H9 (cell line): ENCODE data around the gene RIOK2. TPM values are rescaled to one million over a fixed set of nuclear protein-coding genes. Genes with fewer than 3 reads are reported as not detected.

Experiments used
- DNase-seq: peaks from one replicate; pipeline ENCODE4 v3.0.0-alpha.2; 2017
- H2AFZ ChIP-seq: one replicate; pipeline ENCODE4 v1.6.1; 2013; ENCODE audit warnings: mild to moderate bottlenecking, low read length, control low read depth, moderate library complexity
- H2AK5ac ChIP-seq: 2 replicates; pipeline ENCODE4 v1.6.1; 2013; ENCODE audit warnings: low read length, control low read depth, mixed read lengths; ENCODE audit not compliant: insufficient read length
- H2BK120ac ChIP-seq: one replicate; pipeline ENCODE4 v1.6.1; 2013; ENCODE audit warnings: low read depth, mild to moderate bottlenecking, low read length, control low read depth, inconsistent platforms; ENCODE audit not compliant: poor library complexity, severe bottlenecking
- H2BK12ac ChIP-seq: 2 replicates; pipeline ENCODE4 v1.6.1; 2013; ENCODE audit warnings: low read length, control low read depth, mixed read lengths, low read depth; ENCODE audit not compliant: insufficient read length
- H2BK15ac ChIP-seq: 2 replicates; pipeline ENCODE4 v1.6.1; 2013; ENCODE audit warnings: low read depth, low read length, control low read depth
- H2BK20ac ChIP-seq: one replicate; pipeline ENCODE4 v1.6.1; 2013; ENCODE audit warnings: low read depth, mild to moderate bottlenecking, low read length, control low read depth, inconsistent platforms; ENCODE audit not compliant: poor library complexity, severe bottlenecking
- H2BK5ac ChIP-seq: 2 replicates; pipeline ENCODE4 v1.6.1; 2013; ENCODE audit warnings: low read length, control low read depth, mixed read lengths; ENCODE audit not compliant: insufficient read length
- H3K14ac ChIP-seq: 2 replicates; pipeline ENCODE4 v1.6.1; 2013; ENCODE audit warnings: low read length, control low read depth; ENCODE audit not compliant: insufficient read depth
- H3K18ac ChIP-seq: 2 replicates; pipeline ENCODE4 v1.6.1; 2013; ENCODE audit warnings: low read depth, mild to moderate bottlenecking, mixed read lengths, low read length, control low read depth; ENCODE audit not compliant: insufficient read length
- H3K23ac ChIP-seq: 2 replicates; pipeline ENCODE4 v1.6.1; 2013; ENCODE audit warnings: low read length, control low read depth, mixed read lengths, low read depth; ENCODE audit not compliant: insufficient read length
- H3K23me2 ChIP-seq: 2 replicates; pipeline ENCODE4 v1.6.1; 2013; ENCODE audit warnings: low read depth, mild to moderate bottlenecking, mixed read lengths, low read length, control low read depth; ENCODE audit not compliant: insufficient read length, poor library complexity, severe bottlenecking
- H3K27ac ChIP-seq: 2 replicates; pipeline ENCODE4 v1.5.1; 2013; ENCODE audit warnings: low read length, control low read depth, mixed read lengths, low read depth; ENCODE audit not compliant: insufficient read length
- H3K27me3 ChIP-seq: 2 replicates; pipeline ENCODE4 v1.6.1; 2013; ENCODE audit warnings: low read length, control low read depth, inconsistent platforms; ENCODE audit not compliant: insufficient read depth
- H3K4ac ChIP-seq: 2 replicates; pipeline ENCODE4 v1.6.1; 2013; ENCODE audit warnings: low read depth, mild to moderate bottlenecking, control low read depth, inconsistent platforms, low read length, moderate library complexity
- H3K4me1 ChIP-seq: 2 replicates; pipeline ENCODE4 v1.6.1; 2013; ENCODE audit warnings: low read length, control low read depth, inconsistent platforms; ENCODE audit not compliant: insufficient read depth
- H3K4me2 ChIP-seq: 2 replicates; pipeline ENCODE4 v1.6.1; 2013; ENCODE audit warnings: low read length, control low read depth, mixed read lengths; ENCODE audit not compliant: insufficient read length, insufficient read depth
- H3K56ac ChIP-seq: 2 replicates; pipeline ENCODE4 v1.6.1; 2013; ENCODE audit warnings: low read depth, mild to moderate bottlenecking, mixed read lengths, low read length, control low read depth; ENCODE audit not compliant: insufficient read length
- H3K79me1 ChIP-seq: 2 replicates; pipeline ENCODE4 v1.6.1; 2013; ENCODE audit warnings: low read depth, mild to moderate bottlenecking, moderate library complexity, low read length, control low read depth, inconsistent platforms; ENCODE audit not compliant: insufficient read depth, poor library complexity, severe bottlenecking
- H3K79me2 ChIP-seq: 2 replicates; pipeline ENCODE4 v1.6.1; 2013; ENCODE audit warnings: low read length, control low read depth, inconsistent platforms; ENCODE audit not compliant: insufficient read depth
- H3K9ac ChIP-seq: 2 replicates; pipeline ENCODE4 v1.6.1; 2013; ENCODE audit warnings: low read length, control low read depth, mixed read lengths; ENCODE audit not compliant: insufficient read length; ENCODE audit errors: extremely low read depth
- H3K9me3 ChIP-seq: one replicate; pipeline ENCODE4 v1.6.1; 2013; ENCODE audit warnings: low read depth, low read length, inconsistent platforms; ENCODE audit not compliant: control insufficient read depth
- H3T11ph ChIP-seq: one replicate; pipeline ENCODE4 v1.6.1; 2013; ENCODE audit warnings: mild to moderate bottlenecking, low read length, control low read depth, inconsistent platforms
- H4K20me1 ChIP-seq: one replicate; pipeline ENCODE4 v1.6.1; 2013; ENCODE audit not compliant: control insufficient read depth, insufficient read length, insufficient read depth
- H4K5ac ChIP-seq: 2 replicates; pipeline ENCODE4 v1.6.1; 2013; ENCODE audit warnings: low read depth, mild to moderate bottlenecking, mixed read lengths, low read length, control low read depth; ENCODE audit not compliant: insufficient read length
- H4K8ac ChIP-seq: replicated peaks from 2 replicates; pipeline ENCODE4 v1.6.1; 2013; ENCODE audit warnings: low read length, control low read depth, mixed read lengths, low read depth; ENCODE audit not compliant: insufficient read length
- H4K91ac ChIP-seq: 2 replicates; pipeline ENCODE4 v1.6.1; 2013; ENCODE audit warnings: low read depth, mild to moderate bottlenecking, moderate library complexity, mixed read lengths, low read length, control low read depth; ENCODE audit not compliant: insufficient read length
- H3K27ac Mint-ChIP-seq, 3 experiments: 2 replicates in 2 of 3; 3 replicates in 1 of 3; pipeline ENCODE4 v1.8.0; 2020 to 2021; ENCODE audit warnings: mixed read lengths in 3 of 3, mild to moderate bottlenecking in 1 of 3, moderate library complexity in 1 of 3
- H3K27me3 Mint-ChIP-seq: 2 replicates; pipeline ENCODE4 v1.8.0; 2021; ENCODE audit warnings: low read depth, mild to moderate bottlenecking, moderate library complexity, mixed read lengths
- H3K36me3 Mint-ChIP-seq, 3 experiments: 2 replicates in 2 of 3; 3 replicates in 1 of 3; pipeline ENCODE4 v1.8.0; 2020 to 2021; ENCODE audit warnings: low read depth in 3 of 3, mixed read lengths in 3 of 3; ENCODE audit not compliant: insufficient read depth in 1 of 3
- H3K4me1 Mint-ChIP-seq, 2 experiments: 2 replicates each; pipeline ENCODE4 v1.8.0; 2020; ENCODE audit warnings: mixed read lengths in 2 of 2
- H3K4me3 Mint-ChIP-seq, 2 experiments: 2 replicates in 1 of 2; 3 replicates in 1 of 2; pipeline ENCODE4 v1.8.0; 2020 to 2021; ENCODE audit warnings: mild to moderate bottlenecking in 2 of 2, mixed read lengths in 2 of 2, moderate library complexity in 1 of 2
- H3K9me3 Mint-ChIP-seq, 2 experiments: 2 replicates in 1 of 2; 3 replicates in 1 of 2; pipeline ENCODE4 v1.8.0; 2020; ENCODE audit warnings: mild to moderate bottlenecking in 2 of 2, mixed read lengths in 2 of 2, moderate library complexity in 1 of 2
- CTCF ChIP-seq: fragments of 200-600 bp; sonication (generic); conservative IDR thresholded peaks from 3 replicates; pipeline ENCODE4 v1.8.0; 2021; ENCODE audit warnings: antibody characterized with exemption, mild to moderate bottlenecking
- WGBS: extraction: QIAGEN DNeasy Blood & Tissue Kit; methylation state at CpG from one replicate; pipeline ENCODE4 v1.1.7; 2013; ENCODE audit warnings: missing lambda C conversion rate, low lambda C conversion rate, mixed read lengths; ENCODE audit not compliant: insufficient read length; ENCODE audit errors: extremely low coverage; 5-methylcytosine and 5-hydroxymethylcytosine counted together
- total RNA-seq: library from RNA; stranded (reverse); gene quantifications from 2 replicates; pipeline ENCODE4 v1.2.1, GENCODE V29; 2021

The RIOK2 gene
- total RNA-seq, 1 experiment from 2014 or later, result 39.5 TPM

GRCh38 chr5:97193355-97193688 lies 10.3 kb upstream of the RIOK2 start:
- H3K4me3 Mint-ChIP-seq, result no peak overlapping the region

More at GRCh38 chr5:97193355-97193688, 10.3 kb upstream of the RIOK2 start:
- Mint-ChIP-seq H3K4me1 (peaks cover 11 to 16% of the 10 kb centered on the region in 2 experiments), H3K36me3 (no peaks in the 10 kb centered on the region; a peak in 1 of 7 replicates), H3K9me3 (peaks cover 0 to 5% of the 10 kb centered on the region in 2 experiments; a peak in 3 of 5 replicates), H3K27me3 (no peaks in the 10 kb centered on the region), H3K27ac (peak overlapping the region in 1 of 3 experiments; percentile 61; a peak in 2 of 7 replicates)
- 0 out of 2 replicates have a peak overlapping the region, but pooled peaks have one; percentile 47 for H3K14ac ChIP-seq
- H3K27me3 ChIP-seq, result no peaks in the 10 kb centered on the region
- H2BK5ac ChIP-seq, result no peak overlapping the region
- no peak overlapping the region for H3K27ac ChIP-seq
- no peaks in the 10 kb centered on the region for H4K20me1 ChIP-seq
- no peaks in the 10 kb centered on the region; the same call in 1 of the 2 replicates for H3K4me1 ChIP-seq
- H4K8ac ChIP-seq, result no peak overlapping the region
- no peaks in the 10 kb centered on the region for H3K23me2 ChIP-seq
- no peak overlapping the region for H3T11ph ChIP-seq
- H3K79me2 ChIP-seq, result no peaks in the 10 kb centered on the region
- no peak overlapping the region for H2BK120ac ChIP-seq
- no peak overlapping the region for H3K23ac ChIP-seq
- no peak for DNase-seq
- H3K4ac ChIP-seq, result no peak overlapping the region
- WGBS, result no CpG with 5 or more reads among the region's 4 CpGs
- H2AK5ac ChIP-seq, result no peak overlapping the region
- H3K9me3 ChIP-seq, result no peaks in the 10 kb centered on the region
- H3K18ac ChIP-seq, result no peak overlapping the region
- TF ChIP-seq CTCF, result no peak
- no peak overlapping the region for H3K9ac ChIP-seq
- H4K91ac ChIP-seq, result no peak overlapping the region
- no peak overlapping the region for H4K5ac ChIP-seq
- H2BK20ac ChIP-seq, result no peak overlapping the region
- no peak overlapping the region for H3K56ac ChIP-seq
- H3K4me2 ChIP-seq, result no peak overlapping the region
- no peak overlapping the region for H2BK15ac ChIP-seq
- no peak overlapping the region for H2BK12ac ChIP-seq
- no peak overlapping the region for H2AFZ ChIP-seq
- no peaks in the 10 kb centered on the region for H3K79me1 ChIP-seq
